NCI-H526 (cell line): ENCODE measurements around the gene ACOXL.
A peak's percentile ranks its signal among the peaks of the same experiment; 100 is the strongest.
"Not testable (repeated sequence)": the region's sequence is repeated elsewhere in the genome, so short reads cannot be mapped to it uniquely, and the experiment has no call there.

Source experiments
- DNase-seq, 2 experiments: peaks; one replicate each; lab custom pipeline; 2025; lab: John Stamatoyannopoulos, UW

ACOXL gene

GRCh38 chr2:110829413-110830146, 97.2 kb downstream of the ACOXL start:
- DNase-seq: no peak

- no peak for DNase-seq
These were observed 100.4 kb downstream of the ACOXL start for GRCh38 chr2:110832740-110833139.

GRCh38 chr2:110834134-110834827, 101.9 kb downstream of the ACOXL start:
- no peak for DNase-seq

- no peak for DNase-seq
These were observed 104.3 kb downstream of the ACOXL start for GRCh38 chr2:110836671-110837070.

GRCh38 chr2:110837446-110838409, 105.4 kb downstream of the ACOXL start:
- no peak for DNase-seq

- DNase-seq: no peak
These were observed 106.4 kb downstream of the ACOXL start for GRCh38 chr2:110838657-110839384.

- DNase-seq: no peak
These were observed 108.1 kb downstream of the ACOXL start for GRCh38 chr2:110840508-110840907.

- no peak for DNase-seq
These were observed 109.7 kb downstream of the ACOXL start for GRCh38 chr2:110842048-110842447.

GRCh38 chr2:110843496-110843895, 111.1 kb downstream of the ACOXL start:
- no peak for DNase-seq

GRCh38 chr2:110843959-110844510, 111.7 kb downstream of the ACOXL start:
- no peak for DNase-seq

GRCh38 chr2:110847651-110848050, 115.3 kb downstream of the ACOXL start:
- no peak for DNase-seq

GRCh38 chr2:110848071-110848470, 115.7 kb downstream of the ACOXL start:
- no peak for DNase-seq

- DNase-seq: no peak
These were observed 116.2 kb downstream of the ACOXL start for GRCh38 chr2:110848519-110849030.

GRCh38 chr2:110851531-110851930, 119.2 kb downstream of the ACOXL start:
- no peak for DNase-seq

GRCh38 chr2:110852051-110852450, 119.7 kb downstream of the ACOXL start:
- no peak for DNase-seq

- no peak for DNase-seq
These were observed 120.3 kb downstream of the ACOXL start for GRCh38 chr2:110852541-110853263.

- DNase-seq: peak; percentile 29 to 73
These were observed 121.1 kb downstream of the ACOXL start for GRCh38 chr2:110853516-110853915.

- no peak for DNase-seq
These were observed 121.6 kb downstream of the ACOXL start for GRCh38 chr2:110853948-110854347.

- peak; percentile 62 to 76 for DNase-seq
These were observed 122.1 kb downstream of the ACOXL start for GRCh38 chr2:110854355-110855081.

- not testable (repeated sequence) for DNase-seq
These were observed 123.5 kb downstream of the ACOXL start for GRCh38 chr2:110855841-110856240.
